ENCODE data around the gene TIGD1. TPM values are rescaled to one million over a fixed set of nuclear protein-coding genes. Genes with fewer than 3 reads are reported as not detected.

The TIGD1 gene
- polyA plus RNA-seq, 1 experiment = 4.3 TPM

GRCh38 chr2:232521098-232521497 lies 29.3 kb downstream of the TIGD1 start:
- H3K27me3 ChIP-seq (ENCODE audit: control insufficient read depth, insufficient read depth, low read length) = peaks cover 59% of the 10 kb centered on the region

DNA sequence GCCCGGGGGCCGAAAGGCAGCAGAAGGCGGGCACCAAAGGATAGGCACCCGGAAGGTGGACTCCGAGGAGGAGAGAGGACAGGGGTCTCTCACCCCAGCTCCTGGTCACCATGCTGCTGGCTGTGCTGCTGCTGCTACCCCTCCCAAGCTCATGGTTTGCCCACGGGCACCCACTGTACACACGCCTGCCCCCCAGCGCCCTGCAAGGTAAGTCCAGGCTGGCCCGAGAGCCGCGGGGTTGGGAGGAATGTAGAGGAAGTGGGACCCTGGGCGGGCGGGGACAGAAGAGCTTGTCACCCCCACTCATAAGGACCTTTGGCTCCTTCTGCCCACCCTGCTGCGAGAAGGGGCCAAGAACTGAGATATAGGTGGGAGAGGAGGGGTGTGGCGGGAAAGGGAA lies 29.9 kb downstream of the TIGD1 start:
- ChIA-PET CTCF (interaction anchor here (1.5 to 2.9 kb wide), 3 partner anchors 18 to 620 kb away, joined by 4 to 12 read pairs (median 9); no protein-coding TSS in a partner anchor), POLR2A (no interaction called here)
- no peak for TF ChIP-seq CTCF (IDR thresholded peaks at IDR 0.05; ENCODE audit: low read depth, low read length)
- no peak for DNase-seq (ENCODE audit: low read depth, low spot score)
- Histone ChIP-seq H3K27me3 (ENCODE audit: control insufficient read depth, insufficient read depth, low read length) (peaks cover 56% of the 10 kb centered on the region), H3K27ac (ENCODE audit: low read depth, low read length) (no peak overlapping the region), H3K9me3 (ENCODE audit: control insufficient read depth, insufficient read depth, low read length) (no peaks in the 10 kb centered on the region), H3K4me3 (ENCODE audit: low read depth, low read length) (no peak overlapping the region)

More at GRCh38 chr2:232521098-232521497, 29.3 kb downstream of the TIGD1 start:
- POLR2A ChIA-PET = no interaction called here
- no peak overlapping the region for H3K27ac ChIP-seq (ENCODE audit: low read depth, low read length)
- no peak for TF ChIP-seq CTCF (IDR thresholded peaks at IDR 0.05; ENCODE audit: low read depth, low read length)
- no peak overlapping the region for H3K4me3 ChIP-seq (ENCODE audit: low read depth, low read length)
- no peaks in the 10 kb centered on the region for H3K9me3 ChIP-seq (ENCODE audit: control insufficient read depth, insufficient read depth, low read length)
- CTCF ChIA-PET = interaction anchor here (0.8 to 2.9 kb wide), 4 partner anchors 10 to 621 kb away, joined by 4 to 12 read pairs (median 8); no protein-coding TSS in a partner anchor
- no peak for DNase-seq (ENCODE audit: low read depth, low spot score)

- ChIA-PET CTCF (interaction anchor here (2.9 kb wide), 1 partner anchor 73 kb away, joined by 12 read pairs; no protein-coding TSS in a partner anchor), POLR2A (interaction anchor here (0.6 kb wide), 1 partner anchor 709 kb away, joined by 4 read pairs; no protein-coding TSS in a partner anchor)
- no peak for DNase-seq (ENCODE audit: low read depth, low spot score)
- Histone ChIP-seq H3K4me3 (ENCODE audit: low read depth, low read length) (no peak within 1 kb of the TSS), H3K27me3 (ENCODE audit: control insufficient read depth, insufficient read depth, low read length) (peaks cover 52% of the 10 kb centered on the region), H3K9me3 (ENCODE audit: control insufficient read depth, insufficient read depth, low read length) (no peaks in the 10 kb centered on the region), H3K27ac (ENCODE audit: low read depth, low read length) (no peak within 1 kb of the TSS)
- TF ChIP-seq CTCF (IDR thresholded peaks at IDR 0.05; ENCODE audit: low read depth, low read length) = no peak
Measured at GRCh38 chr2:232519581-232520438, 30.5 kb downstream of the TIGD1 start, which contains the start of gene PRSS56. Gene PRSS56 (plus strand): TSS chr2:232520388. CDS start chr2:232520599, 211 bp downstream.

DNA sequence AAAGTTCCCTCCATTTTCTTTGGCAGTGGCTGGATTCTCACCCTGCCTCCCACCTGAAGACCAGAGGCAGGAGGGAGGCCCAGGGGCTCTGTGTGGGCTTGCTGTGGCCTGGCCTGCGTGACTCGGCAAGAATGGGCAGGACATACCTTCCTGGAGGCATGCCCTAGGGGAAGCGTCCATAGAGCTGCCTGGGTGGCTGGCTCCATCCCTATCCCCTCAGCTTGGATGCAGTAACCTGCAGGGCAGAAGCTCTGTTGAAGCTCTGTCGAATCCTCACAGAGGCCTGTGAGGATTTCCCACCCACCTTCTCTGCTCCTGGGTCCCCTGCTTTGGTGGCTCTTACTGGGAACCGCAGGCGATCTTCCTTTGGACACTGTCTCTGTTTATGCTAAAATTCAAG lies 31.5 kb downstream of the TIGD1 start:
- POLR2A ChIA-PET = no interaction called here
- TF ChIP-seq CTCF (IDR thresholded peaks at IDR 0.05; ENCODE audit: low read depth, low read length) = no peak
- Histone ChIP-seq H3K9me3 (ENCODE audit: control insufficient read depth, insufficient read depth, low read length) (no peaks in the 10 kb centered on the region), H3K4me3 (ENCODE audit: low read depth, low read length) (no peak overlapping the region), H3K27ac (ENCODE audit: low read depth, low read length) (no peak overlapping the region), H3K27me3 (ENCODE audit: control insufficient read depth, insufficient read depth, low read length) (peaks cover 48% of the 10 kb centered on the region)
- no peak for DNase-seq (ENCODE audit: low read depth, low spot score)
- CTCF ChIA-PET = no interaction called here

DNA sequence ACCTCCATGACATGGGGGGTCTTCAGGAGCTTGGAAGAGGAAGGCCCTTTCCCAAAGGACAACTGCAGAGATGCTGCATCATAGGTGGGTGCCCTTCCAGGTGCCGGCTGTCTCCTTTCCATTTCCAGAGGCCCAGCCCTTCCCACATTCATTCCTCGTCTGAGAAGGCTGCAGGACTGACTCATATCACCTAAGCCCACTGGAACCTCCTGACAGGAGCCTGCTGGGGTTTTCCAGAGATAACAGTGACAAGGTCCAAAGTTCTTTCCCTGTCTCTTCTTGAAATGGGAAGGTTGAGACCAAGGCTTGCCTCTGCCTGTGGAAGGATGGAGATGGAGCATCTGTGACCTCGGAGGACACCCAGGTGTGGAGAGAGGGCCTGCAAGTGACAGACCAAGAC lies 33.8 kb downstream of the TIGD1 start:
- Histone ChIP-seq H3K9me3 (ENCODE audit: control insufficient read depth, insufficient read depth, low read length) (no peaks in the 10 kb centered on the region), H3K27me3 (ENCODE audit: control insufficient read depth, insufficient read depth, low read length) (peaks cover 44% of the 10 kb centered on the region), H3K4me3 (ENCODE audit: low read depth, low read length) (no peak overlapping the region), H3K27ac (ENCODE audit: low read depth, low read length) (no peak overlapping the region)
- TF ChIP-seq CTCF (IDR thresholded peaks at IDR 0.05; ENCODE audit: low read depth, low read length) = no peak
- ChIA-PET POLR2A (no interaction called here), CTCF (interaction anchor here (1.1 kb wide), 1 partner anchor 72 kb away, joined by 3 read pairs; no protein-coding TSS in a partner anchor)
- DNase-seq (ENCODE audit: low read depth, low spot score) = no peak
